VCaP (cell line): ENCODE measurements around the gene FSD1L.
"Not testable (repeated sequence)": the region's sequence is repeated elsewhere in the genome, so short reads cannot be mapped to it uniquely, and the experiment has no call there.

Experiments
- H3K27ac ChIP-seq: fragments of 450-650 bp; 2 replicates; pipeline ENCODE4 v1.5.1; 2017
- CTCF ChIP-seq: fragments of 450-650 bp; conservative IDR thresholded peaks from 2 replicates; pipeline ENCODE4 v1.5.1; 2017; ENCODE audit warnings: mild to moderate bottlenecking, moderate library complexity

The FSD1L gene

GRCh38 chr9:105541838-105542237, 94.0 kb downstream of the FSD1L start:
- no peak overlapping the region for H3K27ac ChIP-seq
- no peak for TF ChIP-seq CTCF

- no peak overlapping the region for H3K27ac ChIP-seq
- TF ChIP-seq CTCF, result no peak
Observed at GRCh38 chr9:105554042-105554441, 106.2 kb downstream of the FSD1L start.

- no peak for TF ChIP-seq CTCF
- peak within 1 kb of the TSS; percentile 60; the same call in 1 of the 2 replicates for H3K27ac ChIP-seq
Observed at GRCh38 chr9:105557804-105558610, 110.2 kb downstream of the FSD1L start, which contains the start of gene FKTN. TSS of gene FKTN (plus strand) at chr9:105558131. CDS start at chr9:105575033, 16,902 bp downstream.

- no peak for TF ChIP-seq CTCF
Observed at GRCh38 chr9:105572455-105572854, 124.6 kb downstream of the FSD1L start.

GRCh38 chr9:105579952-105580351, 132.1 kb downstream of the FSD1L start:
- H3K27ac ChIP-seq, result not testable (repeated sequence)

More at GRCh38 chr9:105572455-105572854, 124.6 kb downstream of the FSD1L start:
- H3K27ac ChIP-seq, result no peak overlapping the region

- not testable (repeated sequence) for H3K27ac ChIP-seq
Observed at GRCh38 chr9:105581550-105581949, 133.7 kb downstream of the FSD1L start.

GRCh38 chr9:105593145-105593544, 145.3 kb downstream of the FSD1L start:
- no peak overlapping the region for H3K27ac ChIP-seq
- TF ChIP-seq CTCF, result no peak
